HG02981 (cell line): ENCODE data around the gene USP15.
"Not testable (repeated sequence)": the region's sequence is repeated elsewhere in the genome, so short reads cannot be mapped to it uniquely, and the experiment has no call there.

Experiments used
- ATAC-seq: cut with Tn5 transposase; IDR thresholded peaks from one replicate; pipeline ENCODE4 v1.9.1; 2021; ENCODE audit warnings: mild to moderate bottlenecking, moderate library complexity; ENCODE audit not compliant: unreplicated experiment

Gene USP15

DNA sequence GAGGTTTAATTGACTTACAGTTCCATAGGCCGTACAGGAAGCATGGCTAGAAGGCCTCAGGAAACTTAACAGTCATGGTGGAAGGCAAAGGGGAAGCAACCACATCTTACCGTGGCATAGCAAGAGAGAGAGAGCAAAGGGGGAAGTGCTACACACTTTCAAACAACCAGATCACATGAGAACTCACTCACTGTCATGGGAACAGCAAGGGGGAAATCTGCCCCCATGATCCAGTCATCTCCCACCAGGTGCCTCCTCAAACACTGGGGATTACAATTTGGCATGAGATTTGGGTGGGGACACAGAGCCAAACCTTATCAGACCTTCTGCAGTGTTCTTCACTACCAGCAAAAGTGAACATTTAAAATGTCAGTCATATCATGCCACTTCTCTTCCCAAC lies 58.9 kb downstream of the USP15 start:
- ATAC-seq: no peak

DNA sequence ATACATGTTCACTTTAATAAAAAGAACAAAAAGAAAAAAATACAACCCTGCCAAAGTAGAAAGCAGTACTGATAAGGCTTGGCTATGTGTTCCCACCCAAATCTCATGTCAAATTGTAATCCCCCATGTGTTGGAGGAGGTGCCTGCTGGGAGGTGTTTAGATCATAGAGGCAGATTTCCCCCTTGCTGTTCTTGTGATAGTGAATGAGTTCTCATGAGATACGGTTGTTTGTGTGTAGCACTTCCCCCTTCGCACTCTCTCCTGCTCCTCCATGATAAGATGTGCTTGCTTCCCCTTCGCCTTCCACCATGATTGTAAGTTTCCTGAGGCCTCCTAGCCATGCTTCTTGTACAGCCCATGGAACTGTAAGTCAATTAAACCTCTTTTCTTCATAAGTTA lies 59.9 kb downstream of the USP15 start:
- ATAC-seq: no peak

DNA sequence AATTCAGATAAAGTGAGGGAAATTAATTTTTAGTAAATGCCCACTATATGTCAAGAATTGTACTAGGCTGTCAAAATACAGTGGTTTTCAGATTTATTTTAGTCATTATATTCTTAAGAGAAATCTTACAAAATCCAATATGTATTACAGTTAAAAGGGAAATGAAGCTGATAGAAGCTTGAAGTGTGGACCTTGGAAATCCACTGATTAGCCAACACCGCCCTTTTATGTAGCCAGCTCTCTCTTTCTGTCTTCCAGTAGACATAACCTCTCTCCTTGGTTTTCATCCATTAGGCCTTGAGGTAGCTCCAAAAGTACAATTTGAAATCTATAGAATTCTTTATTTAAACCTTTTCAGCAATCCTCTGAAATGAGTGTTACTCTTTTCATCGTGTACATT lies 63.2 kb downstream of the USP15 start:
- ATAC-seq: no peak

- ATAC-seq: no peak
Observed at GRCh38 chr12:62328296-62328921, 68.2 kb downstream of the USP15 start.

DNA sequence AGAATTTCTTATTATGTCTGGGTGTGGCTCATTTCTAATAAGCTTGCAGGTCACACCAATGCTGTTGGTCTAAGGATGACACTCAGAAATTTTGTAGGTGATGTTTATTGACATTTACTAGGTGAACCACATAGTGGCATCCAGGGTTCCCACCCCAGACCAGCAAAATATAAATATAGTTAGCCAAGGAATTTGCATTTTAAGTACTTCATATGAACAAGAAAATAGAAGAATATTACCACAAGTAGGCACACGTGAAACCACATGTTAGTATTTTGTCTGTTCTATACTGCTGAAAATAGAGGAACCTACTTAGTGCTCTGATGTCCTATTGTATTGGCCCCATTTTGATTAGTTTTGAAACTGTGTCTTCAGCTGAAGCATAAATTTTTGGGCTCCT lies 71.1 kb downstream of the USP15 start:
- ATAC-seq: peak; percentile 72

DNA sequence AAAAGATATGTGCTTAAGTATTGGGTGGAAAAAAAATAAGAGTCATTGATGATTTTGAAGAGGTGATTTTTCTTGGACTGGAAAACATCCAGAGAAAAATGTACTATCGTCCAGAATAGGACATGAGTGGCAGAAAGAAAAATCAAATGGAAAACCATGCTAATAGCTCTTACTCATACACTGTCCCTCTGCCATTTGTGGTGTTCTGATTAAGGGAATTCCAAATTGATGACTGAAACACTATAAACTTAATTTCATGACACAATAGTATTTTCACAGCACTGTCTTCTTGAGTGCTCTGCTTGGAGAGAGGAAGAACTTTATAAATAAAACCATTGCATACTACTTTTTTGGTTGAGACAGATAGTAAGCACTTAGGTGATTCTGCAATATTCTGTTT lies 72.4 kb downstream of the USP15 start:
- no peak for ATAC-seq

GRCh38 chr12:62335057-62335456 lies 74.9 kb downstream of the USP15 start:
- no peak for ATAC-seq

- ATAC-seq: no peak
Observed at GRCh38 chr12:62335796-62336195, 75.6 kb downstream of the USP15 start.

GRCh38 chr12:62337643-62338042 lies 77.4 kb downstream of the USP15 start:
- not testable (repeated sequence) for ATAC-seq

DNA sequence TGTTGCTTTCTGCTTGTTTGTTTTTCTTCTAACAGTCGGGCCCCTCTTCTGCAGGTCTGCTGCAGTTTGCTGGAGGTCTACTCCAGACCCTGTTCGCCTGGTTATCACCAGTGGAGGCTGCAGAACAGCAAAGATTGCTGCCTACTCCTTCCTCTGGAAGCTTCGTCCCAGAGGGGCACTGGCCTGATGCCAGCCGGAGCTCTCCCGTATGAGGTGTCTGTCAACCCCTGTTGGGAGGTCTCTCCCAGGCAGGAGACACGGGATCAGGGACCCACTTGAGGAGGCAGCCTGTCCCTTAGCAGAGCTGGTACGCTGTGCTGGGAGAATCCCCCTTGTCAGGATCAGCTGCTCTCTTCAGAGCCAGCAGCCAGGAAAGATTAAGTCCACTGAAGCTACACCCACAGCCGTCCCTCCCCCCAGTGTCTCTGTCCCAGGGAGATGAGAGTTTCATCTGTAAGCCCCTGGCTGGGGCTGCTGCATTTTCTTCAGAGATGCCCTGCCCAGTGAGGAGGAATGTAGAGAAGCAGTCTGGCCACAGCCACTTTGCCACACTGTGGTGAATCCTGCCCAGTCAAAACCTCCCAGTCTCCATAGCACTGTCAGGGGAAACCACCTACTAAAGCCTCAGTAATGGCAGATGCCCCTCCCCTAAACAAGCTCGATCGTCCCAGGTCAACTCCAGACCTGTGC lies 82.6 kb downstream of the USP15 start:
- ATAC-seq: not testable (repeated sequence)

- not testable (repeated sequence) for ATAC-seq
Observed at GRCh38 chr12:62343304-62344120, 83.3 kb downstream of the USP15 start.

GRCh38 chr12:62344731-62345556 lies 84.7 kb downstream of the USP15 start:
- ATAC-seq: not testable (repeated sequence)

GRCh38 chr12:62345667-62346066 lies 85.5 kb downstream of the USP15 start:
- no peak for ATAC-seq

DNA sequence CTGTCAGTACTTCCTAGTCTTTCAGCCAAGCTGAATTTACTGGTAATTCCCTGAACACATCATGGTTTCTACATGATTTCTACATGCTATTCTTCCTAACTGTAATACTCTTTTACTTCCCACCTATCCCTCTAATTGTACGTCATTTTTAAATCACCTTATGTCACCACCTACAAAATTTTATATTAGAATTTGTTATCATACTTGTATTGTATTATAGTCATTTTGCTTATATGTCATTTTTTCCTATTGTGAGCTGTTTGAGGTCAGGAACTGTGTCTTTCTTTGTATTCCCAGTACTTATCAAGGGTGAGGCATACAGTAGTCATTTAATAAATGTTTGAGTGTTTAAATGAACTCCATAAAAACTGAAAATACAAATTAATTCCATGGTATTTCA lies 86.6 kb downstream of the USP15 start:
- no peak for ATAC-seq

DNA sequence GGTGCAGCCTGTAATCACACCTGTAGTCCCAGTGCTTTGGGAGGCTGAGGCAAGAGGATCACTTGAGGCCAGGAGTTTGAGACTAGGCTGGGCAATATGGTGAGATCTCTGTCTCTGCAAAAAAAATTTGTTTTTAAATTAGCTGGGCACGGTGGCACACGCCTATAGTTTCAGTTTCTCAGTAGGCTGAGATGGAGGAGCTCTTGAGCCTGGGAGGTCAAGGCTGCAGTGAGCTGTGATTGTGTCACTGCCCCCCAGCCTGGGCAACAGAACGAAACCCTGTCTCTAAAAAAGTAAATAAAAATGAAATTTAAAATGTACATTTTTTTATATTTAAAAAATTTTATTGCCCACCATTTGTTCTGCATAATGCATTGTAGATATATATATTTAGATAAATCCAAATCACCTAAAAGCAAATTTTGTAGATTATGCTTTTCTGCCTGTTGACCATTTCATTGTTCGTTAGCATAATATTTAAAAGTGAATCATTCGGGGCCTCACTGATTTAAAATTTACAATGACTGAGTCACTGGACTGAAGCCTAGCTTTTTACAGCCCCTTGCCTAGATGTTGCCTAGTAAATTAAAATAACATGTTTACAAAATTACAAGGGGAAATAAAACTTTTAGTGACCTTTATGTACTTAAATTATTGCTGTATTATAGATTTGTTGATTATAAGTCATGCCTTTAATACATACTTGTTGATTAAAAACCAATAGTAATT lies 87.9 kb downstream of the USP15 start:
- ATAC-seq: no peak

GRCh38 chr12:62350554-62350953 lies 90.3 kb downstream of the USP15 start:
- no peak for ATAC-seq

DNA sequence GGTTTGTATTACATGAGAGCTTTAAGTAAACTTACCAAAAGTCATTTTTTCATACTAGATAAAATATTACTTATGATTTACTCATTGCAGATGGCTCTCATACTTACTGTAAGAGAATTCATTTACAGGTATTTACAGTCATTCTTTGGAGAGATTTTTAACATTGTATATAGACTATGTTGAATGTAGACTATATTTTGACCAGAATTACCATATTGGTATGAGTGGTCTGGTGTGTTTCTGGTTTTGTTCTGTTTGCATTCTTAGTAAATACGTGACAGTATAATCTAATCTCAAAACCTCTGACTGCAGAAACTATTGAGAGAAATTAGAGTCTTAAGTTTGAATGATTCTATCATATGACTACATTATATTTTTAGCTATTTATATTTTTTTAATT lies 91.1 kb downstream of the USP15 start:
- no peak for ATAC-seq

DNA sequence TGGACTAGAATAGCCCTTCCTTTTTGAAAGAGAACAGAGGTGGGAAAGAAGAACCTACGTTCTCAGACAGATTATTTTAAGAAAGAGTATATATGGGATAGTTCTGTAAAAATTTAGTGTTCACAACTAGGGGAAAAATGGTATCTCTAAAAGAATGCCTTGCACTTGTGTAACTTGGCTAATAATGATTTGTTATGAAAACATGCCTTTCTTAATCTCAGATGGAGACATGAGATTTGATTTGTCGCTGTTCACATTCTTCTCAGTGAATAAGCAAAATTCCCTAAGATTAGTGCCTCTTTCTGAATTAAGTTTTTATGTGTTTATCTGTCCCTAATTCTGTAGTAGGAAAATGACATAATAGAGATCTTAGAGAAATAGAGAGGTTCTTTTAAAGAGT lies 100.8 kb downstream of the USP15 start:
- ATAC-seq: no peak

DNA sequence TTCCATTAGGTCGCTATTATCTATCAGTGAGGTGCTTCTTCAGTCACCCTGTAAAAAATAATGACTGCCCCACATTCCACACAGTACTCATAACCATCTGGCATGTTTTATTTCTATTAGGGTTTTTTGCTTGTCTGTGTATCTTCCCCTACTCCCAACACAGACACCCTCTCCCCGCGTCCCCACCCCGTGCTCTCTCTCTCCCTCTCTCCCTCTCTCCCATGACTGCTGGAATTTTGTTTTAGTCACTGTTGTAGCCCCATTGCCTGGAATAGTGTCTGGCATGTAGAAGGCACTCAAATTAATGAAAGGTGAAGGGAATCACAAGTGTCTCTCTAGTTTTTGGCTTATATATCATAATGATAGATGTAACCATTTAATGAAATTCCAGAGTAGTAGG lies 103.3 kb downstream of the USP15 start:
- no peak for ATAC-seq

DNA sequence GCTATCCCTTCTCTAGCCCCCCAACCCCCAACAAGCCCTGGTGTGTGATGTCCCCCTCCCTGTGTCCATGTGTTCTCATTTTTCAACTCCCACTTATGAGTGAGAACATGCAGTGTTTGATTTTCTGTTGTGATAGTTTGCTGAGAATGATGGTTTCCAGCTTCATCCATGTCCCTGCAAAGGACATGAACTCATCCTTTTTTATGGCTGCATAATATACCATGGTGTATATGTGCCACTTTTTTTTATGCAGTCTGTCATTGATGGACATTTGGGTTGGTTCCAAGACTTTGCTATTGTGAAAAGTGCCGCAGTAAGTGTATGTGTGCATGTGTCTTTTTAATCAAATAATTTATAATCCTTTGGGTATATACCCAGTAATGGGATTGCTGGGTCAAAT lies 104.5 kb downstream of the USP15 start:
- ATAC-seq: not testable (repeated sequence)
